ENCODE measurements around the gene WASL. TPM values are rescaled to one million over a fixed set of nuclear protein-coding genes. Genes with fewer than 3 reads are reported as not detected.

The WASL gene
- total and polyA plus RNA-seq, 2 of the 13 experiments (the other 11 are each of a cell fraction or from before 2014, with no cell fraction given) = 7.9 to 12.8 TPM

DNA sequence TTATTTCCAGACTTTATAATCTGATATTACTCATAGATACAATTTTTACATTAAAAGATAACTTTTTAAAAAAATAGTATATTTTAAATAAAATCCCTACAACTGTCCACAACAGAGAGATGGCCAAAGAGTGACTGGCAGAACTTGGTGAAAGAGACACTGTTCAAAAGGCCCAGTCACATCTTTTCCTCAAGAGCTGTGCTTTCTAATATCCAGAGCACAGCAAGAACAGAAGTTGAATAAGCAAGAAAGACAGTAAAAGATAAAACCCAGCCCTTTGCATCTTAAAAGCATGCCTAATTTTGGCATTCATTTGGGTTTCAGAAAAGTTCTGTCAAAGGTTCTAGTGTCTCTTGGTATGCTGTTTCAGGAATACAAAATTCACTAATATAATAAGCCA is 6.9 kb downstream of the WASL start:
- in situ Hi-C loops (cut with HindIII; ENCODE audit: extremely low pct_ligation_motif_present, low pct_unique_long_range_greater_than_20kb) (no loop called here), intact Hi-C loops (cut with micrococcal nuclease; ENCODE audit: unreplicated experiment) (loop anchor here (10.0 kb wide), 1 partner anchor 187 kb away; the partner anchor contains the start of gene NDUFA5)
- no peak for FAIRE-seq
- Histone ChIP-seq H3K27ac (ENCODE audit: extremely low read length, insufficient read depth, low read length) (peak overlapping the region; percentile 50), H3K4me3 (replicated peaks in 1 of 3; ENCODE audit: insufficient read depth in 1 of 3, low read depth in 2 of 3, low read length in 3 of 3) (no peak overlapping the region), H3K79me2 (ENCODE audit: insufficient read depth, low read length) (peaks cover 99% of the 10 kb centered on the region), H3K4me2 (ENCODE audit: low read depth, low read length) (peak overlapping the region; percentile 42), H3K9ac (ENCODE audit: insufficient read depth, low read depth, low read length) (no peak overlapping the region), H3K36me3 (replicated peaks in 1 of 2; ENCODE audit: control insufficient read depth in 1 of 2, insufficient read depth in 2 of 2, low read length in 2 of 2) (peaks cover 0 to 7% of the 10 kb centered on the region in 2 experiments; a peak in 1 of 5 replicates), H3K4me1 (ENCODE audit: insufficient read depth, low read length) (peaks cover 92% of the 10 kb centered on the region), H2AFZ (ENCODE audit: low read length) (no peak overlapping the region), H4K20me1 (ENCODE audit: insufficient read depth, low read length) (peaks cover 56% of the 10 kb centered on the region), H3K27me3 (ENCODE audit: control insufficient read depth in 1 of 2, insufficient read depth in 2 of 2, low read length in 2 of 2) (no peaks in the 10 kb centered on the region), H3K9me3 (ENCODE audit: low read length) (no peaks in the 10 kb centered on the region)
- TF ChIP-seq BCL6 (CRISPR knock-in tag; IDR thresholded peaks at IDR 0.05) (peak; percentile 94), ZNF317 (CRISPR knock-in tag; IDR thresholded peaks at IDR 0.05) (no peak), IRF2 (CRISPR knock-in tag; IDR thresholded peaks at IDR 0.05) (peak; percentile 37; the same call in 1 of the 2 replicates)
- TF ChIP-seq, protein P1, sequence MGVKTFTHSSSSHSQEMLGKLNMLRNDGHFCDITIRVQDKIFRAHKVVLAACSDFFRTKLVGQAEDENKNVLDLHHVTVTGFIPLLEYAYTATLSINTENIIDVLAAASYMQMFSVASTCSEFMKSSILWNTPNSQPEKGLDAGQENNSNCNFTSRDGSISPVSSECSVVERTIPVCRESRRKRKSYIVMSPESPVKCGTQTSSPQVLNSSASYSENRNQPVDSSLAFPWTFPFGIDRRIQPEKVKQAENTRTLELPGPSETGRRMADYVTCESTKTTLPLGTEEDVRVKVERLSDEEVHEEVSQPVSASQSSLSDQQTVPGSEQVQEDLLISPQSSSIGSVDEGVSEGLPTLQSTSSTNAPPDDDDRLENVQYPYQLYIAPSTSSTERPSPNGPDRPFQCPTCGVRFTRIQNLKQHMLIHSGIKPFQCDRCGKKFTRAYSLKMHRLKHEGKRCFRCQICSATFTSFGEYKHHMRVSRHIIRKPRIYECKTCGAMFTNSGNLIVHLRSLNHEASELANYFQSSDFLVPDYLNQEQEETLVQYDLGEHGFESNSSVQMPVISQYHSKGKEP (CRISPR knock-in tag; IDR thresholded peaks at IDR 0.05) = no peak
- BruUV-seq (replicated peaks) = no TSS peak
- POLR2A ChIA-PET = no interaction called here
- CTCF ChIA-PET (ENCODE audit: low intra/inter-chr PET ratio, low total read pairs) = no interaction called here
- DNase-seq (ENCODE audit: low spot score) = no peak
- ATAC-seq = 0 out of 3 replicates have a peak, but pooled peaks have one; percentile 20

DNA sequence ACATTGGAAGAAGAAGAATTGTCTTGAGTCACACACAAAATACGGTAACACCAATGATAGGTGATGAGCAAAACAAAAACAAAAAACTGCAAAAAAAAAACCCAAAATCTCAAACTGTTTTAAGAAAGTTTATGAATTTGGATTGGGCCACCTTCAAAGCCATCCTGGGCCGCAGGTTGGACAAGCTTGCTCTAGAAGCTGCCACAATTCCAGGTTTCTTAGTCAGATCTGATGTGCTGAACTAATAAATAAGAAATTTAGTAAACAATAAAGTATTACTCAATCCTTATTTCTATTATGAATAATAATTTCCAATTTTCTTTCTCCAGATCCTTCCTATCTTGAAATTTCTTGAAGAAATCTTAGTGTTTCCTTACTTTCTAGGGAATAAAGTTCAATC is 10.0 kb downstream of the WASL start:
- H3K27me3 ChIP-seq (ENCODE audit: control insufficient read depth in 1 of 2, insufficient read depth in 2 of 2, low read length in 2 of 2) = no peaks in the 10 kb centered on the region
- H3K36me3 ChIP-seq (replicated peaks in 1 of 2; ENCODE audit: control insufficient read depth in 1 of 2, insufficient read depth in 2 of 2, low read length in 2 of 2) = peaks cover 0 to 7% of the 10 kb centered on the region in 2 experiments; a peak in 1 of 5 replicates
- H3K79me2 ChIP-seq (ENCODE audit: insufficient read depth, low read length) = peaks cover 99% of the 10 kb centered on the region
- H3K4me1 ChIP-seq (ENCODE audit: insufficient read depth, low read length) = peaks cover 88% of the 10 kb centered on the region
- no peak overlapping the region for H2AFZ ChIP-seq (ENCODE audit: low read length)
- intact Hi-C loops (cut with micrococcal nuclease; ENCODE audit: unreplicated experiment) (loop anchor here (1.0 to 2.0 kb wide), 2 partner anchors 8 to 14 kb away; no protein-coding TSS in a partner anchor), in situ Hi-C loops (cut with HindIII; ENCODE audit: extremely low pct_ligation_motif_present, low pct_unique_long_range_greater_than_20kb) (no loop called here)
- BruUV-seq (replicated peaks) = no TSS peak
- H3K4me3 ChIP-seq (replicated peaks in 1 of 3; ENCODE audit: insufficient read depth in 1 of 3, low read depth in 2 of 3, low read length in 3 of 3) = peak overlapping the region in 1 of 3 experiments; percentile 30; a peak in 1 of 6 replicates
- no peak overlapping the region for H3K9ac ChIP-seq (ENCODE audit: insufficient read depth, low read depth, low read length)
- ChIA-PET CTCF (ENCODE audit: low intra/inter-chr PET ratio, low total read pairs) (no interaction called here), POLR2A (interaction anchor here (3.1 kb wide), 1 partner anchor 9 kb away, joined by 46 read pairs; the partner anchor contains the start of gene WASL)
- DNase-seq (ENCODE audit: low spot score) (no peak), ATAC-seq (no peak), FAIRE-seq (no peak)
- 79% methylated on average over 2 of the region's 2 CpGs for WGBS (ENCODE audit: low lambda C conversion rate)
- no peaks in the 10 kb centered on the region for H3K9me3 ChIP-seq (ENCODE audit: low read length)
- peak overlapping the region; percentile 49 for H3K27ac ChIP-seq (ENCODE audit: extremely low read length, insufficient read depth, low read length)
- peak overlapping the region; percentile 56 for H3K4me2 ChIP-seq (ENCODE audit: low read depth, low read length)
- H4K20me1 ChIP-seq (ENCODE audit: insufficient read depth, low read length) = peaks cover 37% of the 10 kb centered on the region
- TF ChIP-seq, protein P2, sequence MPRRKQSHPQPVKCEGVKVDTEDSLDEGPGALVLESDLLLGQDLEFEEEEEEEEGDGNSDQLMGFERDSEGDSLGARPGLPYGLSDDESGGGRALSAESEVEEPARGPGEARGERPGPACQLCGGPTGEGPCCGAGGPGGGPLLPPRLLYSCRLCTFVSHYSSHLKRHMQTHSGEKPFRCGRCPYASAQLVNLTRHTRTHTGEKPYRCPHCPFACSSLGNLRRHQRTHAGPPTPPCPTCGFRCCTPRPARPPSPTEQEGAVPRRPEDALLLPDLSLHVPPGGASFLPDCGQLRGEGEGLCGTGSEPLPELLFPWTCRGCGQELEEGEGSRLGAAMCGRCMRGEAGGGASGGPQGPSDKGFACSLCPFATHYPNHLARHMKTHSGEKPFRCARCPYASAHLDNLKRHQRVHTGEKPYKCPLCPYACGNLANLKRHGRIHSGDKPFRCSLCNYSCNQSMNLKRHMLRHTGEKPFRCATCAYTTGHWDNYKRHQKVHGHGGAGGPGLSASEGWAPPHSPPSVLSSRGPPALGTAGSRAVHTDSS (CRISPR knock-in tag; conservative IDR thresholded peaks at IDR 0.05) = no peak
- TF ChIP-seq ZIK1 (CRISPR knock-in tag; IDR thresholded peaks at IDR 0.05; ENCODE audit: borderline replicate concordance, low read depth) (no peak), YEATS2 (CRISPR knock-in tag; IDR thresholded peaks at IDR 0.05; ENCODE audit: borderline replicate concordance) (no peak), ZFP36 (IDR thresholded peaks at IDR 0.05; ENCODE audit: borderline replicate concordance, low read depth, low read length, partially characterized antibody) (no peak), SUZ12 (IDR thresholded peaks at IDR 0.05; ENCODE audit: low read depth, low read length) (no peak), ZNF674 (CRISPR knock-in tag; IDR thresholded peaks at IDR 0.05; ENCODE audit: low read depth) (no peak), ZNF484 (CRISPR knock-in tag; IDR thresholded peaks at IDR 0.05; ENCODE audit: borderline replicate concordance, low read depth) (no peak), AKAP8 (CRISPR knock-in tag; IDR thresholded peaks at IDR 0.05) (no peak), ZNF572 (CRISPR knock-in tag; IDR thresholded peaks at IDR 0.05) (no peak), ZNF337 (CRISPR knock-in tag; IDR thresholded peaks at IDR 0.05; ENCODE audit: borderline replicate concordance, low read depth) (no peak), ZNF431 (CRISPR knock-in tag; IDR thresholded peaks at IDR 0.05; ENCODE audit: borderline replicate concordance, low read depth) (no peak)
